ENCODE data around the gene EDN2. TPM values are rescaled to one million over a fixed set of nuclear protein-coding genes. Genes with fewer than 3 reads are reported as not detected.

EDN2 gene
- total and polyA plus RNA-seq, 4 donors: 0.10 to 0.13 TPM; not detected in 2

DNA sequence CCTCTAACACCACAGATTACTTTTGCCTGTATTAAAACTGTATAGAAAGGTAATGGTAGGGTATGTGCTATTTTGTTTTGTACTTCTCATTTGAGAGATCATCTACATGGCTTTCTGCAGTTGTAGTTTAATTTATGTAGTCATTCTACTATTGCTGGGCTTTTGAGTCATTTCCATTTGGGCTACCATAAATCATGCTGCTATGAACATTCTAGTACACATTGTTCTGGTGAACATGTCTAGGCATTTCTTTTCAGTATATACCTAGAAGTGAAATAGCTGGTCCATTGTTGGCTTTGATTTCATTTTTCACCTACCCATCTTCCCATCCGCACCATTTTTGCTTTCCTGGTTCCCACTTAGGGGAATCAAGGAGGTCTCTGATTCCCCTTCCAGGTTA lies 18.7 kb downstream of the EDN2 start:
- H3K36me3 ChIP-seq (ENCODE audit: control insufficient read depth in 4 of 4, insufficient read depth in 3 of 4, low read depth in 1 of 4, low read length in 3 of 4): no peaks in the 10 kb centered on the region
- H3K27me3 ChIP-seq (ENCODE audit: control insufficient read depth in 4 of 4, insufficient read depth in 4 of 4, low read length in 3 of 4): no peaks in the 10 kb centered on the region
- no peak overlapping the region for H3K9ac ChIP-seq (ENCODE audit: low read depth in 1 of 2, low read length in 2 of 2)
- H3K27ac ChIP-seq (ENCODE audit: low read depth in 1 of 2, low read length in 2 of 2): no peak overlapping the region
- WGBS: 96% methylated on average over 1 of the region's 1 CpG
- no peak for DNase-seq (ENCODE audit: low spot score)
- TF ChIP-seq EGR1 (IDR thresholded peaks at IDR 0.05; ENCODE audit: low read depth in 2 of 2): no peak
- TF ChIP-seq, protein P1, sequence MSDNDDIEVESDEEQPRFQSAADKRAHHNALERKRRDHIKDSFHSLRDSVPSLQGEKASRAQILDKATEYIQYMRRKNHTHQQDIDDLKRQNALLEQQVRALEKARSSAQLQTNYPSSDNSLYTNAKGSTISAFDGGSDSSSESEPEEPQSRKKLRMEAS (IDR thresholded peaks at IDR 0.05): no peak
- no peak for TF ChIP-seq YY1 (IDR thresholded peaks at IDR 0.05)
- TF ChIP-seq FOXA2 (IDR thresholded peaks at IDR 0.05): no peak
- TF ChIP-seq, protein P2, sequence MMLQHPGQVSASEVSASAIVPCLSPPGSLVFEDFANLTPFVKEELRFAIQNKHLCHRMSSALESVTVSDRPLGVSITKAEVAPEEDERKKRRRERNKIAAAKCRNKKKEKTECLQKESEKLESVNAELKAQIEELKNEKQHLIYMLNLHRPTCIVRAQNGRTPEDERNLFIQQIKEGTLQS (IDR thresholded peaks at IDR 0.05): no peak
- TF ChIP-seq SP1 (IDR thresholded peaks at IDR 0.05): no peak
- TF ChIP-seq, protein P3, sequence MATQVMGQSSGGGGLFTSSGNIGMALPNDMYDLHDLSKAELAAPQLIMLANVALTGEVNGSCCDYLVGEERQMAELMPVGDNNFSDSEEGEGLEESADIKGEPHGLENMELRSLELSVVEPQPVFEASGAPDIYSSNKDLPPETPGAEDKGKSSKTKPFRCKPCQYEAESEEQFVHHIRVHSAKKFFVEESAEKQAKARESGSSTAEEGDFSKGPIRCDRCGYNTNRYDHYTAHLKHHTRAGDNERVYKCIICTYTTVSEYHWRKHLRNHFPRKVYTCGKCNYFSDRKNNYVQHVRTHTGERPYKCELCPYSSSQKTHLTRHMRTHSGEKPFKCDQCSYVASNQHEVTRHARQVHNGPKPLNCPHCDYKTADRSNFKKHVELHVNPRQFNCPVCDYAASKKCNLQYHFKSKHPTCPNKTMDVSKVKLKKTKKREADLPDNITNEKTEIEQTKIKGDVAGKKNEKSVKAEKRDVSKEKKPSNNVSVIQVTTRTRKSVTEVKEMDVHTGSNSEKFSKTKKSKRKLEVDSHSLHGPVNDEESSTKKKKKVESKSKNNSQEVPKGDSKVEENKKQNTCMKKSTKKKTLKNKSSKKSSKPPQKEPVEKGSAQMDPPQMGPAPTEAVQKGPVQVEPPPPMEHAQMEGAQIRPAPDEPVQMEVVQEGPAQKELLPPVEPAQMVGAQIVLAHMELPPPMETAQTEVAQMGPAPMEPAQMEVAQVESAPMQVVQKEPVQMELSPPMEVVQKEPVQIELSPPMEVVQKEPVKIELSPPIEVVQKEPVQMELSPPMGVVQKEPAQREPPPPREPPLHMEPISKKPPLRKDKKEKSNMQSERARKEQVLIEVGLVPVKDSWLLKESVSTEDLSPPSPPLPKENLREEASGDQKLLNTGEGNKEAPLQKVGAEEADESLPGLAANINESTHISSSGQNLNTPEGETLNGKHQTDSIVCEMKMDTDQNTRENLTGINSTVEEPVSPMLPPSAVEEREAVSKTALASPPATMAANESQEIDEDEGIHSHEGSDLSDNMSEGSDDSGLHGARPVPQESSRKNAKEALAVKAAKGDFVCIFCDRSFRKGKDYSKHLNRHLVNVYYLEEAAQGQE (IDR thresholded peaks at IDR 0.05): no peak
- no peak for TF ChIP-seq TAF1 (conservative IDR thresholded peaks at IDR 0.05)
- TF ChIP-seq GABPA (IDR thresholded peaks at IDR 0.05 in 1 of 2, conservative IDR thresholded peaks at IDR 0.05 in 1 of 2): no peak
- TF ChIP-seq HNF4G (IDR thresholded peaks at IDR 0.05): no peak
- no peak for TF ChIP-seq HNF4A (conservative IDR thresholded peaks at IDR 0.05)
- TF ChIP-seq RAD21 (IDR thresholded peaks at IDR 0.05): no peak
- no peak for TF ChIP-seq FOXA1 (IDR thresholded peaks at IDR 0.05)
- no peak for TF ChIP-seq JUND (IDR thresholded peaks at IDR 0.05)
- TF ChIP-seq, protein P4, sequence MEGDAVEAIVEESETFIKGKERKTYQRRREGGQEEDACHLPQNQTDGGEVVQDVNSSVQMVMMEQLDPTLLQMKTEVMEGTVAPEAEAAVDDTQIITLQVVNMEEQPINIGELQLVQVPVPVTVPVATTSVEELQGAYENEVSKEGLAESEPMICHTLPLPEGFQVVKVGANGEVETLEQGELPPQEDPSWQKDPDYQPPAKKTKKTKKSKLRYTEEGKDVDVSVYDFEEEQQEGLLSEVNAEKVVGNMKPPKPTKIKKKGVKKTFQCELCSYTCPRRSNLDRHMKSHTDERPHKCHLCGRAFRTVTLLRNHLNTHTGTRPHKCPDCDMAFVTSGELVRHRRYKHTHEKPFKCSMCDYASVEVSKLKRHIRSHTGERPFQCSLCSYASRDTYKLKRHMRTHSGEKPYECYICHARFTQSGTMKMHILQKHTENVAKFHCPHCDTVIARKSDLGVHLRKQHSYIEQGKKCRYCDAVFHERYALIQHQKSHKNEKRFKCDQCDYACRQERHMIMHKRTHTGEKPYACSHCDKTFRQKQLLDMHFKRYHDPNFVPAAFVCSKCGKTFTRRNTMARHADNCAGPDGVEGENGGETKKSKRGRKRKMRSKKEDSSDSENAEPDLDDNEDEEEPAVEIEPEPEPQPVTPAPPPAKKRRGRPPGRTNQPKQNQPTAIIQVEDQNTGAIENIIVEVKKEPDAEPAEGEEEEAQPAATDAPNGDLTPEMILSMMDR (IDR thresholded peaks at IDR 0.05; ENCODE audit: low read depth, low read length, missing input control): no peak
- TF ChIP-seq, protein P5, sequence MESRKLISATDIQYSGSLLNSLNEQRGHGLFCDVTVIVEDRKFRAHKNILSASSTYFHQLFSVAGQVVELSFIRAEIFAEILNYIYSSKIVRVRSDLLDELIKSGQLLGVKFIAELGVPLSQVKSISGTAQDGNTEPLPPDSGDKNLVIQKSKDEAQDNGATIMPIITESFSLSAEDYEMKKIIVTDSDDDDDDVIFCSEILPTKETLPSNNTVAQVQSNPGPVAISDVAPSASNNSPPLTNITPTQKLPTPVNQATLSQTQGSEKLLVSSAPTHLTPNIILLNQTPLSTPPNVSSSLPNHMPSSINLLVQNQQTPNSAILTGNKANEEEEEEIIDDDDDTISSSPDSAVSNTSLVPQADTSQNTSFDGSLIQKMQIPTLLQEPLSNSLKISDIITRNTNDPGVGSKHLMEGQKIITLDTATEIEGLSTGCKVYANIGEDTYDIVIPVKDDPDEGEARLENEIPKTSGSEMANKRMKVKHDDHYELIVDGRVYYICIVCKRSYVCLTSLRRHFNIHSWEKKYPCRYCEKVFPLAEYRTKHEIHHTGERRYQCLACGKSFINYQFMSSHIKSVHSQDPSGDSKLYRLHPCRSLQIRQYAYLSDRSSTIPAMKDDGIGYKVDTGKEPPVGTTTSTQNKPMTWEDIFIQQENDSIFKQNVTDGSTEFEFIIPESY (IDR thresholded peaks at IDR 0.05): no peak
- no peak for TF ChIP-seq RXRA (IDR thresholded peaks at IDR 0.05)
- TF ChIP-seq NR2F2 (IDR thresholded peaks at IDR 0.05): no peak
- no peak overlapping the region for H3K4me3 ChIP-seq (ENCODE audit: low read depth in 1 of 3, low read length in 3 of 3)
- H3K4me1 ChIP-seq (ENCODE audit: control insufficient read depth in 4 of 4, insufficient read depth in 4 of 4, low read length in 3 of 4): peaks cover 0 to 5% (median 2%) of the 10 kb centered on the region in 4 donors
- no peaks in the 10 kb centered on the region for H3K9me3 ChIP-seq (ENCODE audit: control insufficient read depth in 4 of 4, low read length in 3 of 4)

All from liver (tissue), 9 donors.